Fibroblast of lung (primary cell): Measurements from ENCODE around the gene PAFAH1B1.

Source experiments
- CTCF ChIP-seq, 2 donors: IDR thresholded peaks in 1 of 2; conservative IDR thresholded peaks in 1 of 2; 1 replicate in 1 of 2; 2 replicates in 1 of 2; pipeline ENCODE4 v1.5.1; 2011 to 2012; ENCODE audit warnings: low read length in 2 of 2, control low read depth in 1 of 2, inconsistent platforms in 1 of 2, low read depth in 1 of 2, mild to moderate bottlenecking in 1 of 2
- EZH2 ChIP-seq: IDR thresholded peaks from 2 replicates; pipeline ENCODE4 v1.5.1; 2012; ENCODE audit warnings: low read length, control low read depth, mild to moderate bottlenecking; ENCODE audit errors: missing control alignments

- TF ChIP-seq EZH2: no peak
- TF ChIP-seq CTCF (conservative IDR thresholded peaks at IDR 0.05 in 1 of 2, IDR thresholded peaks at IDR 0.05 in 1 of 2; ENCODE audit: low read depth in 1 of 2, low read length in 2 of 2): no peak
These were observed 115.8 kb downstream of the PAFAH1B1 start for GRCh38 chr17:2709183-2709661.
